ENCODE measurements around the gene TAL2. TPM values are rescaled to one million over a fixed set of nuclear protein-coding genes. Genes with fewer than 3 reads are reported as not detected.

Gene TAL2
- total and polyA plus RNA-seq, 9 of the 15 experiments (the other 6 are each of a cell fraction or from before 2014, with no cell fraction given), result 0.21 to 3.7 (median 1.1) TPM; not detected in 1

DNA sequence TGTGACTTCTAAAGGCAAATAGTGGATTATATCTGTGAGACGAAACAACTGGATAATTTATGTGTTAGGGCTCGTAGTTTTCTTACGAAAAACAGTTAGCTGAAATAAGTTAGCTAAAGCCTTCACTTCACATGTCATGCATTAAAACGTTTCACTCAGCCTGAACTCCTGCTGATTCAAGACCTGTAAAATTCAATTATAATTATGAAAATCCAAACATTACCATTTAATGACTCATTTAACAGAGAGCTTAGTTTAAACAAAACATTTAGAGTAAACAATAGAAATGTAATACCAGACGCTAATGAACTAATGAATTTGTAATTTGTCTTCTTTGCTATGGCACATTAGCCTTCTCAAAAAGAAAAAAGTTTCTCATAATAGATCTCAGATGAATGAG is 1.7 kb downstream of the TAL2 start:
- no peak for FAIRE-seq
- Histone ChIP-seq H3K9me1 (ENCODE audit: control insufficient read depth, insufficient read depth, low read length) (no peaks in the 10 kb centered on the region), H2AFZ (ENCODE audit: low read depth, low read length) (no peak overlapping the region), H3K27me3 (ENCODE audit: control insufficient read depth in 2 of 2, insufficient read depth in 2 of 2, low read length in 2 of 2) (no peaks in the 10 kb centered on the region), H3K9me3 (replicated peaks; ENCODE audit: control insufficient read depth, insufficient read depth, low read depth, low read length) (no peaks in the 10 kb centered on the region), H3K9ac (ENCODE audit: insufficient read depth in 1 of 2, low read depth in 2 of 2, low read length in 2 of 2) (no peak overlapping the region), H3K4me3 (no peak overlapping the region), H3K4me2 (ENCODE audit: insufficient read depth, low read length) (no peak overlapping the region), H3K4me1 (replicated peaks in 1 of 2; ENCODE audit: control insufficient read depth in 2 of 2, insufficient read depth in 2 of 2, low read length in 2 of 2) (no peaks in the 10 kb centered on the region), H3K36me3 (ENCODE audit: control insufficient read depth, insufficient read depth, low read length) (no peaks in the 10 kb centered on the region), H3K79me2 (ENCODE audit: control insufficient read depth, insufficient read depth, low read length) (no peaks in the 10 kb centered on the region), H4K20me1 (replicated peaks; ENCODE audit: control insufficient read depth, insufficient read depth, low read length) (no peaks in the 10 kb centered on the region; the same call in 1 of the 2 replicates), H3K27ac (ENCODE audit: extremely low read depth, low read depth, low read length) (no peak overlapping the region)
- TF ChIP-seq, protein P1, sequence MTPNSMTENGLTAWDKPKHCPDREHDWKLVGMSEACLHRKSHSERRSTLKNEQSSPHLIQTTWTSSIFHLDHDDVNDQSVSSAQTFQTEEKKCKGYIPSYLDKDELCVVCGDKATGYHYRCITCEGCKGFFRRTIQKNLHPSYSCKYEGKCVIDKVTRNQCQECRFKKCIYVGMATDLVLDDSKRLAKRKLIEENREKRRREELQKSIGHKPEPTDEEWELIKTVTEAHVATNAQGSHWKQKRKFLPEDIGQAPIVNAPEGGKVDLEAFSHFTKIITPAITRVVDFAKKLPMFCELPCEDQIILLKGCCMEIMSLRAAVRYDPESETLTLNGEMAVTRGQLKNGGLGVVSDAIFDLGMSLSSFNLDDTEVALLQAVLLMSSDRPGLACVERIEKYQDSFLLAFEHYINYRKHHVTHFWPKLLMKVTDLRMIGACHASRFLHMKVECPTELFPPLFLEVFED (CRISPR knock-in tag; conservative IDR thresholded peaks at IDR 0.05), result no peak
- TF ChIP-seq ZNF311 (CRISPR knock-in tag; IDR thresholded peaks at IDR 0.05) (no peak), GATA2 (CRISPR knock-in tag; IDR thresholded peaks at IDR 0.05) (no peak), CBFA2T2 (conservative IDR thresholded peaks at IDR 0.05) (no peak)
- TF ChIP-seq, protein P2, sequence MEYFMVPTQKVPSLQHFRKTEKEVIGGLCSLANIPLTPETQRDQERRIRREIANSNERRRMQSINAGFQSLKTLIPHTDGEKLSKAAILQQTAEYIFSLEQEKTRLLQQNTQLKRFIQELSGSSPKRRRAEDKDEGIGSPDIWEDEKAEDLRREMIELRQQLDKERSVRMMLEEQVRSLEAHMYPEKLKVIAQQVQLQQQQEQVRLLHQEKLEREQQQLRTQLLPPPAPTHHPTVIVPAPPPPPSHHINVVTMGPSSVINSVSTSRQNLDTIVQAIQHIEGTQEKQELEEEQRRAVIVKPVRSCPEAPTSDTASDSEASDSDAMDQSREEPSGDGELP (CRISPR knock-in tag; IDR thresholded peaks at IDR 0.05; ENCODE audit: borderline replicate concordance), result no peak
- no peak for DNase-seq (ENCODE audit: extremely low read depth in 1 of 4, low spot score in 3 of 4)
- no TSS peak for BruUV-seq (replicated peaks)
- WGBS (ENCODE audit: insufficient coverage, low coverage, missing lambda C conversion rate), result 33% methylated on average over 5 of the region's 5 CpGs
- CTCF ChIA-PET (ENCODE audit: low intra/inter-chr PET ratio), result no interaction called here
- POLR2A ChIA-PET, result no interaction called here
- in situ Hi-C loops (cut with MboI) (no loop called here), intact Hi-C loops (cut with micrococcal nuclease) (no loop called here)
- no peak for ATAC-seq

Data from K562 (cell line).